ENCODE measurements around the gene MYL4. TPM values are rescaled to one million over a fixed set of nuclear protein-coding genes. Genes with fewer than 3 reads are reported as not detected.
A peak's percentile ranks its signal among the peaks of the same experiment; 100 is the strongest.

The MYL4 gene
- total RNA-seq, 4 donors from 2014 or later: not detected

DNA sequence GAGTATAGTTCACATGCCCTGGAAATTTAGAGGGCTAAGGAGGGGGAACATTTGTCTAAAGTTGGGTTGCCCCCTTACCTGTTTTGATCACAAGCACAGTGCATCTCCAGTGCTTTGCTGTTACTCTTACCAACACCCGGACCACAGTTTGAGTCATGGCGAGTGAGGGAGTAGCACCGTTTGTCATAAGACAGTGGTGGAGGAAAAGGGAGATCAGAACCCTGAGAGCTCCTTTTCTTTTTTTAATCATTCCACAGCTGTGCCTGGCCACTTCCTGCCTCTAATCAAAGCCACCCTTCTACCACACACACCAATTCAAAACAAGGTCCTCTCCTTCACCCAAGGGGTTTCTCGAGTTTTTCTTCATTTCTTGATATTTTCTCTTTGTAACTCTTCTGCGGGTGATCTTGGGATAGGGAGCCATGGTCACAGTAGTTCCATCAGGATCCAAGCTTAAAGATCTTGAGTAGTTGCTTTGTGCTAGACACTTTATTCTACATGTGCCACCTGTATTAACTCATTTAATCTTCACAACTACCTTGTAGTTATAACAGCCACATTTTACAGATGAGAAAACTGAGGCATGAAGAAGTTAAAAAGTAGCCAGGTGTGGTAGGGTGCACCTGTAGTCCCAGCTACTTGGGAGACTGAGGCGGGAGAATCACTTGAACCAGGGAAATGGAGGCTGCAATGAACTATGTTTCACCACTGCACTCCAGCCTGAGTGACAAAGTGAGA lies 5.0 kb upstream of the MYL4 start:
- intact Hi-C loops (cut with DNase I): no loop called here
- Histone ChIP-seq H3K36me3 (no peaks in the 10 kb centered on the region), H3K4me1 (peaks cover 0 to 29% (median 9%) of the 10 kb centered on the region in 3 donors), H3K27ac (peak overlapping the region in 3 of 4 donors; percentile 4 to 78 (median 11)), H3K4me3 (no peak overlapping the region), H3K9me3 (no peaks in the 10 kb centered on the region), H3K27me3 (no peaks in the 10 kb centered on the region)
- WGBS, 2 donors: 52 to 72% methylated on average over 6 of the region's 6 CpGs
- TF ChIP-seq, protein P1, sequence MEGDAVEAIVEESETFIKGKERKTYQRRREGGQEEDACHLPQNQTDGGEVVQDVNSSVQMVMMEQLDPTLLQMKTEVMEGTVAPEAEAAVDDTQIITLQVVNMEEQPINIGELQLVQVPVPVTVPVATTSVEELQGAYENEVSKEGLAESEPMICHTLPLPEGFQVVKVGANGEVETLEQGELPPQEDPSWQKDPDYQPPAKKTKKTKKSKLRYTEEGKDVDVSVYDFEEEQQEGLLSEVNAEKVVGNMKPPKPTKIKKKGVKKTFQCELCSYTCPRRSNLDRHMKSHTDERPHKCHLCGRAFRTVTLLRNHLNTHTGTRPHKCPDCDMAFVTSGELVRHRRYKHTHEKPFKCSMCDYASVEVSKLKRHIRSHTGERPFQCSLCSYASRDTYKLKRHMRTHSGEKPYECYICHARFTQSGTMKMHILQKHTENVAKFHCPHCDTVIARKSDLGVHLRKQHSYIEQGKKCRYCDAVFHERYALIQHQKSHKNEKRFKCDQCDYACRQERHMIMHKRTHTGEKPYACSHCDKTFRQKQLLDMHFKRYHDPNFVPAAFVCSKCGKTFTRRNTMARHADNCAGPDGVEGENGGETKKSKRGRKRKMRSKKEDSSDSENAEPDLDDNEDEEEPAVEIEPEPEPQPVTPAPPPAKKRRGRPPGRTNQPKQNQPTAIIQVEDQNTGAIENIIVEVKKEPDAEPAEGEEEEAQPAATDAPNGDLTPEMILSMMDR (IDR thresholded peaks at IDR 0.05): no peak
- no peak for TF ChIP-seq POLR2A (IDR thresholded peaks at IDR 0.05)
- DNase-seq: no peak

DNA sequence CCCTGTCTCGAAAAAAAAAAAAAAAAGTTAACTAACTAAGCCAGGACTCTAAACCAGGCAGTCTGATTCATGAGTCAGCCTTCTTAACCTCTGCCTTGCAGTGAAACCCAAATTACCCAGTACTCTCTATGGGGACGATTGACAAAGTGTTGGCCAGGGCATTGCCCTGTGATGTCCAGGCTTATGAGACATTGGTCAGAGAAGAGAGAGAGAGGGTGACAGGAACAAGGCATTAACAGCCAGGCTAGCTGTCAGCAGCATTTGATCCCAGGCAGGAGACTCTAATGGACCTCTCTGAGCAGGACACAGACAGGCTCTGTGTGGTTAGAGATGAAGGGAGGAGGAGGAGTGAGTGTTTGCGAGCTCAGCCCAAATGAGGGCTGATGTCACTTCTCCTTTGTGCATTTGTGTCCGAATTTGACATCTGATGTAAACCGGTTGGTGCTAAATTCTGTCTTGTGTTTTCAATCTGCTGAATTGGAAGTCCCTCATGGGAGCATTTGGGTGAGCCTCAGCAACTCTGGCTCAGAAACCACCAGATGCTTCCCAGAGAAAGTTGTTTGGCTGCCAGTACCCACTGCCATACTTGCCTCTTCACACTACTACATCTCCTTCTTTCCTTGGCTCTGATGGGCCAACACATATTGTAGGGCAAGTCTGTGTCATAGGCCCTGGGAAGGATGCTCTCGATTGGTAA lies 4.3 kb upstream of the MYL4 start:
- 41 to 55% methylated on average over 6 of the region's 6 CpGs for WGBS, 2 donors
- no peak for DNase-seq

DNA sequence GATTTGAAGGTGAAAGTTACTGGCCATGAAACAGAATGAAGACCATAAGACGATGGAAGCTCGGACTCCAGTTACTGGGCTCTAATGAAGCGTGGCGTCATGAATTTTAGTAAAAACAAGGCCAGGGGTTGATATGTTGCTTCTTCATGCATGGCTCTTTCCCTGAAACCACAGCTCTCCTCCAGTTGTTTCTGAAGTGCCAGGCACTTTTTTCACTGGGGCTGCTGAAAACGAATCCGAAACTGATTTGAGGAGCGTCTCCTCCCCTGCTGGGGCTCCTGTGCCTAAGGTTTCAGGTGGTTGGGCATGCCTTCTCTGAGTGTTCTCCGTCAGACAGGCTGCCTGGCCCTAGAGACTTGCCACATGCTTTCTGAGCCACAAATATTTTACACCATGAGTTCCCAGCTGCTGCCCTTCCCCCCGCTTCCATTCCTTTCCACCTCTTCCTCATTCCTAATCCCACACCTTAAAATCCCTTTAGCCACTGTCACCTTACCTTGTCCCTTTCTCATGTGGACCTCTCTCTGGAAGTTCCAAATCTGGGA lies 3.7 kb upstream of the MYL4 start:
- 33 to 44% methylated on average over 9 of the region's 9 CpGs for WGBS, 2 donors
- H3K9me3 ChIP-seq: no peaks in the 10 kb centered on the region
- intact Hi-C loops (cut with DNase I): no loop called here

More for the DNA sequence above, 4.3 kb upstream of the MYL4 start:
- Histone ChIP-seq H3K4me3 (peak overlapping the region in 2 of 4 donors; percentile 19 to 20), H3K27ac (peak overlapping the region; percentile 40 to 78 (median 70)), H3K27me3 (no peaks in the 10 kb centered on the region), H3K9me3 (no peaks in the 10 kb centered on the region), H3K4me1 (peaks cover 0 to 29% (median 9%) of the 10 kb centered on the region in 3 donors), H3K36me3 (no peaks in the 10 kb centered on the region)
- TF ChIP-seq POLR2A (IDR thresholded peaks at IDR 0.05): peak in 1 of 4 donors; percentile 17
- TF ChIP-seq, protein P1 (IDR thresholded peaks at IDR 0.05): no peak
- intact Hi-C loops (cut with DNase I): no loop called here

DNA sequence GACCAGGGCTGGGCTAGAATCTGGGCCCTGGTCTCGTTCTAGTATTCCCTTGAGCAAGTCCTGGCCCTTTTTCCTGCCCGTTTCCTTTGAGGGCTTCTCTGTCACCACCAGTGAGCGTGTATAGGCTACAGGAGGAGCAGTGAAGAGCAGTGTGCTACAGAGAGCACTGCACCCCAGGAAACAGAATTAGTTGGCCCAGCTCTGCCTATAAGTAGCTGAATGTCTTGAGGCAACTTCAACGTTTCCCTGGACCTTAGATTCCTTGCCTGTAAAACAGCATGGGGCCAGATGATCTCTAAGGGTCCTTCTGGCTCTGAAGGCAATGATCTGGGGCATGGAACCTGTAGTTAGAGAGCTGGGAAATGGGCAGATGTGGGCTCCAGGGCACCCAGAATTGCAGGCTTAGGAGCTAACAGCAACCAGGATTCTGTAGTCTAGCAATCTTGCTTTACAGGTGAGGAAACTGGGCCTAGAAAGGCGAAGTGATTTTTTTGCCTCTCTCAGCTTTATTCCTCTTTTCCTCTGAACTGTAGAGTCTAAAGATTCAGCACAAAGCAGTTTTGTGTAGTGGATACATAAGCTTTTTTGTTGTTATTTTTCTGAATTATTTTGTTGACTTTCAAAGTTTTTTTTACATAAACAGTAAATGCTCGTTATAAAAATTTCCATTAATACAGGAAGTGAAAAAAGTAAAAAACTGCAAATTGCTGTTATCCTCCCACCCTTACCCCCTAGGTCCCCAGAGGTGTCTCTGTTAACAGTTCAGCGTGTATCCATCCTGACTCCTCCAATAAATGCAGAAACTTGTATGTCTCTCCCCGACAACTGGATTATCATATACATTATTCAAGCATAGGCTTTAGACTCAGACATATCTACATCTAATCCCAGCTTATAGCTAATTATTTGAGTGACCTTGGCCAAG lies 1.7 kb upstream of the MYL4 start:
- Histone ChIP-seq H3K27ac (peak overlapping the region in 1 of 4 donors; percentile 22), H3K4me3 (no peak overlapping the region), H3K36me3 (no peaks in the 10 kb centered on the region), H3K9me3 (no peaks in the 10 kb centered on the region), H3K27me3 (no peaks in the 10 kb centered on the region), H3K4me1 (peaks cover 0 to 29% (median 9%) of the 10 kb centered on the region in 3 donors)
- DNase-seq: no peak
- TF ChIP-seq, protein P1 (IDR thresholded peaks at IDR 0.05): no peak
- intact Hi-C loops (cut with DNase I): no loop called here
- 84 to 93% methylated on average over 7 to 8 of the region's 8 CpGs for WGBS, 2 donors

More for the DNA sequence above, 3.7 kb upstream of the MYL4 start:
- no peaks in the 10 kb centered on the region for H3K36me3 ChIP-seq
- peak overlapping the region; percentile 40 to 78 (median 70) for H3K27ac ChIP-seq
- H3K27me3 ChIP-seq: no peaks in the 10 kb centered on the region
- no peak for DNase-seq
- TF ChIP-seq, protein P1 (IDR thresholded peaks at IDR 0.05): no peak
- TF ChIP-seq POLR2A (IDR thresholded peaks at IDR 0.05): no peak
- H3K4me3 ChIP-seq: peak overlapping the region in 3 of 4 donors; percentile 5 to 20 (median 19)
- H3K4me1 ChIP-seq: peaks cover 0 to 29% (median 9%) of the 10 kb centered on the region in 3 donors

Data from esophagus squamous epithelium (tissue), 5 donors.